ENCODE results near the gene ANKRD36.
"Not testable (repeated sequence)": the region's sequence is repeated elsewhere in the genome, so short reads cannot be mapped to it uniquely, and the experiment has no call there.

Gene ANKRD36

GRCh38 chr2:97113050-97113881 lies at the start of gene ANKRD36:
TSS of gene ANKRD36 (plus strand) at chr2:97113153. CDS start at chr2:97113740, 587 bp downstream.
- peak; percentile 71 to 80 for DNase-seq (ENCODE audit: low read depth in 1 of 2, low spot score in 1 of 2)

DNA sequence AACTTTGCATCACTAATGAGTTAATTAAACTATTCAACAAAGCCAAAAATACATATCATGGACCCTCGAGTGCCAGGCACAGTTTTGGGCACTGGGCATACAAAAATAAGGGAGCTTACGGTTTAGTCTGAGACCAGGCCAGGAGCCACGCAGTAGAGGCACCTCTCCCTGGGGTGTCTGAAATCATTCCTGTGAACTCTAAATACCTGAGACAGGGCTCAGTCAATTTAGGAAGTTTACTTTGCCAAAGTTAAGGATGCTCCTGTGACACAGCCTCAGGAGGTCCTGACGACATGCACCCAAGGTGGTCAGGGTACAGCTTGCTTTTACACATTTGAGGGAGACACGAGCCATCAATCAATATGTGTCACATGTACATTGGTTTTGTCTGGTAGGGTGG lies 46.9 kb upstream of the ANKRD36 start:
- DNase-seq (ENCODE audit: low read depth in 1 of 2, low spot score in 1 of 2), result not testable (repeated sequence)

GRCh38 chr2:97067279-97068004 lies 45.5 kb upstream of the ANKRD36 start:
- no peak for DNase-seq (ENCODE audit: low read depth in 1 of 2, low spot score in 1 of 2)

DNA sequence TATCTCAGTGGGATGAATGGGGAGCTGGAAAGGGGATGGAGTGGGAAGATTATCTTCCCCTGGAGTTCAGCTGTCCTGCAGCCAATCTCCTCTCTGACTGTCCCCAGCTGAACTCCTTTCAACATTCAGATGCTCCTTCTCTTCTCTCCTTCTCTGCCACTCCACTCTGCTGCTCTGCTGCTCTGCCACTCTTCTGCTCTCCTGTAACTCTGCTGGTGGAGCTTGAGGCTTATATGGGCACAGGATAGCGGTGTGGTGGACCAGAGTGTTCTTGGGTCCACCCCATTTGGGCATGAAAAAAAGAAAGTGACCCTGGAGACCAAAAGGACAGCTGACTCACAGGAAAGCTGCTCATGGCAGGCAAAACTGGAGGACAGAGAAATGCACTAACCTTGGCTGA lies 44.9 kb upstream of the ANKRD36 start:
- DNase-seq (ENCODE audit: low read depth in 1 of 2, low spot score in 1 of 2), result no peak

DNA sequence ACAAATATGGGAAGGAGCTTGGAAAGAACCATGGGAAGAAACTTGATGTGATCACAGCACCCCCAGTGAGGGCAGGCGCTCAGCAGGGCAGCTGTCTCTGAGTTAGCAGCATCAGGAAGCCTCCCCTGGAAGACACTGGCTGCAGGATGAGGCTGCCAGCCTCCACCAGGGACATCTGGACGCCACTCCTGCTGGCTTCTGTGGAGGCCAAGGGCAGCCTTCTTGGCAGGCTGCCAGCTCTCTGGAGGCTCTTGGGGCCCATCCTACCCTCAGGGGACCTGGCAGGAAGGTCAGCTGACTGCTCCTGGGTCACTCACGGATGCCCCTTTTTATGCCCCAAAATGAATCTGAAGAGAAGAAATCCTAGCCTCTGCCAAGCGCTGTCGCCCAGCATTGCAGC lies 44.2 kb upstream of the ANKRD36 start:
- DNase-seq (ENCODE audit: low read depth in 1 of 2, low spot score in 1 of 2), result not testable (repeated sequence)

DNA sequence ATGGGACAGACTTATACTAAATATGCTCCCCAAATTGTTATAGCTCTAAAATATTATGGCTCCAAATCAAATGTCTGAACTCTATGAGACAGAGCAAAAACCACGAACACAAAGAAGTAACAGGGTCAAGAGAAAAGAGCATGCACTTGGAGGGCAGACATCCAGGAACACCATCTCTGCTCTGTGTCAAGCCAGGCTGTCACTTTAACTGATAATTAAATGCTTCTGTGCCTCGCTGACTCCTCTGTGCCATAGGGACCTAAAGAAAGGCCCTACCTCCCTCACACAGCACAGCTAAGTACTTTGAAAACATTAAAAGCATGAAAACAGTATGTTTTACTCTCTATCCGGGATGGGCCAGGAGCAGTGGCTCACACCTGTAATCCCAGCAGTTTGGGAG lies 42.0 kb upstream of the ANKRD36 start:
- DNase-seq (ENCODE audit: low read depth in 1 of 2, low spot score in 1 of 2), result not testable (repeated sequence)

- not testable (repeated sequence) for DNase-seq (ENCODE audit: low read depth in 1 of 2, low spot score in 1 of 2)
These were observed 35.7 kb upstream of the ANKRD36 start for GRCh38 chr2:97077213-97077612.

- DNase-seq (ENCODE audit: low read depth in 1 of 2, low spot score in 1 of 2), result not testable (repeated sequence)
These were observed 32.1 kb upstream of the ANKRD36 start for GRCh38 chr2:97080855-97081254.

DNA sequence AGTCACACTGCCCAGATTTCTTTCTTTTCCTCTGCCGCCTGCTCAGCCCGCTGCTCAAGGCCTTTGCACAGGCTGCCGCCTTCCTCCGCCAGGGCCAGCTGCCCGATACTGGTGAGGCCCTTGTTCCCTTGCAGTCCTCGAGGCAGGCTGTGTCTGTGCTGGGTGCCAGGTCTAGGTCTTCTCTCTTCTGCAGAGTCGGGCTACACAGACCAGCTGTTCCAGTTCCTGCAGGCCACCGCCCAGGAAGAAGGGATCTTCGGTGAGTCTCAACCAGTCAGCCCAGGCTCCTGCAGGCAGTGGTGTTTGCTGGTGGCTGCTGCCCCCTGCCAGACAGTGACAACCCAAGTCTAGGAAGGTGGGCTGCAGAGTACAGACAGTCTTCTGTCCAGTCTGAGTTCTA lies 30.7 kb upstream of the ANKRD36 start:
- not testable (repeated sequence) for DNase-seq (ENCODE audit: low read depth in 1 of 2, low spot score in 1 of 2)

DNA sequence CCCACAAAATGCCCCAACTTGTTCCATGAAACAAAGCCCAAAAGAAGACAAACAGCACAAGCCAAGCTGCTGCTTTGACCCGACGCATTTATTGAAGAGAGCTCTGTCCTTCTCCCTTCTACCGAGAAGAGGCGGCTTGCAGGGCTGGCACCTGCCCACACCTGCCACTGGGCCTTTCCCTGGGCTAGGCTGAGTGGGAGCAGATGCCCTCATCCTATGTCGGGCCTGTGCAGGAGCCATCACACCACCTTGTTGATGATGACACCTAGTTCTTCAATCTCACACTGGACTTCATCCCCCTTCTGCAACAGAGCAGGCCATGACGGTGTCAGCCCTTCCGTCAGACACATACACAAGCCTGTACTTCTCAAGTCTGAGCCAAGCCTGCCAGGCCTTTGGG lies 29.4 kb upstream of the ANKRD36 start:
- not testable (repeated sequence) for DNase-seq (ENCODE audit: low read depth in 1 of 2, low spot score in 1 of 2)

DNA sequence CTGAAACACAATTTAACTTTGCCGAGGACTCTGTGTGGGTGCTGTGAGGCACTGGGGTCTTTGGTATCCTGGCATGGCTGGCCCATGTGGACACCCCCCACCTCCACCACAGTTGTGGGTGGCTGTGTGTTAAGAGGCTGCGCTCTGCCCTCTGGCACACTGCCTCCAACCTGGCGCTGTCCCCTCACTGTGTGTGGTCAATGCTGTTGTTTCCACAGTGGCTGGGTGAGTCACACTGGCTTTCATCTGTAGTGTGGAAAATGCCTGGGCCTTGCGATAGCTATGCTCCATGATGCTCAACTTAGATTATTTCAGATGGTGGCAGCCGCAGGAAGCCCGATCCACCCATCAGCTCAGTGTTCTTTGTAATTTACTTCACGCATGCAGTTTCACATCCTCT lies 27.9 kb upstream of the ANKRD36 start:
- DNase-seq (ENCODE audit: low read depth in 1 of 2, low spot score in 1 of 2), result not testable (repeated sequence)

DNA sequence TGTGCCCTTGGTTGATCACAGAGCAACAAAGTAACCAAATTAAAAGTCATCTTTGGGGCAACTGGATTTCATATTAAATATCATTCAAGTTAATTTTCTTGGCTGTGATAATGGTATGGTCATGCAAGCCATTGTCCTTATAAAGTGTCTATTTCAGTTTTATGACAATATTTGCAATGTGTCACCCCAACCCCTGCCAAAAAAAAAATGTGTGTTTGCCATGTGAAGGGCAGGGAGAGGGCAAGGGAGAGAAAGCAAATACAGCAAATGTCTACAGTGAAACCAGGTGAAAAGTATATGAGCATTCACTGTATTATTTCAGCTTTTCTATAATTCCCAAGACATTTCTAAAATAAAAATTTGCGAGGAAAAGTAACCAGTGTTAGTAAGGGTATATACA lies 24.2 kb upstream of the ANKRD36 start:
- DNase-seq (ENCODE audit: low read depth in 1 of 2, low spot score in 1 of 2), result not testable (repeated sequence)

DNA sequence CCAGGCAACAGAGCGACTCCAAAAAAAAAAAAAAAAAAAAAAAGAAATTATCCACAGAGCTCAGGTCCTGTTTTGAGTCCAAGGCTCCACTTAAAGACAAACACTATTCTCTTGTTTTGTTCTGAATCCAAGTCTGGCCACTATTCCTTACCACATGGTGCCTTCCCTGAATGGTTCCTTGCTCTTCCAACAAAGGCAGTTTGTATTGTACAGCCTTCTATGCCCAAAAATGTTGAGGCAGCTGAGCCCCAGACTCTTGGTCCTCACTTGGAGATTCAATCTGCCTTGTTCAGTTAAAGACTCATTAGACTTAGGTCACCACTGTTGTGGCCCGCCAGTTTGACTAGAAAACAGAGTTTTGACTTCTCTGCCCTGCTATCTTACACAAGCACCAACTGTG lies 20.0 kb upstream of the ANKRD36 start:
- DNase-seq (ENCODE audit: low read depth in 1 of 2, low spot score in 1 of 2), result not testable (repeated sequence)

GRCh38 chr2:97093983-97094771 lies 18.8 kb upstream of the ANKRD36 start:
- DNase-seq (ENCODE audit: low read depth in 1 of 2, low spot score in 1 of 2), result not testable (repeated sequence)

DNA sequence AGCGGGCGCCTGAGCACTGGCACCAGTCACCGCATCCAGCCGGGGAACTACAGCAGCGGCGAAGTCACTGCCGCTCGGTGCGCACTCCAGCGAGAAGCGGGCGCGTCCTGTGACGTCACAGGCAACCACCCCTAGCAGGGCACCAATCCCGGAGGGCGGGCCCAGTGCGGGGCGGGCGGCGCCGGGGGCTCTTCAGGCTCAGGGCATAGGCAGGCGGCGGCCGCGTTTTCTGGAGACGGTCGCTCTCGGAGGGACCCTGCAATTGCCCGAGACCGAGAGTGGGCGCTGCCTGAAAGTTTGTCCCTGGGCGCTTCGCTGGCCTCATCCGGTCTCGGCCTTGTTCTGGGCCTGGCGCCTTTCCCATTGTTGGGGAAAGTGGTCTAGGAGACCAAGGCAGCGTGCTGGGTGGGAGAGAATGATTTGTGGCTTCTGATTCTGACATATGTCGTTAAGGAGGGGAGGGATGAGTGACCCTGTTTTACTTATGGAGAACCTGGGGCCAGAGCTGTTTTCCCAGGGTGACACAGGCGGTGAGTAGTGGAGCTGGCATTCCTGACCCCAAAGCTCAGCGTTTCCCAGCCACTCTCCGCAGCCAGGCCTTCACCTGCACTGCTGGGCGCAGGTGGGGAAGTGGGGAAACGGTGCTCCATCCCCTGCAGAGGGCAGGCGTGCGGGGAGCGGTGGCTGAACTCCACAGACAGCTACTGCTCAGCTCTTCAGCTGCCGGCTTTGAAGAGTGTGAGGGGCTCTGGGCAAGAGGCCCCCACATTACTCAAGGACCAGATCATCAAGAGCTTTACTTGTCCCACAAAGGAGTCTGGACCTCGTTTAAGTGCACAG lies 18.0 kb upstream of the ANKRD36 start, which contains the start of gene FAHD2B:
TSS of gene FAHD2B (minus strand) at position 111 of the 840 bp plus-strand sequence. CDS start 3,176 bp downstream, outside the sequence.
- peak; percentile 49 to 70 for DNase-seq (ENCODE audit: low read depth in 1 of 2, low spot score in 1 of 2)

DNA sequence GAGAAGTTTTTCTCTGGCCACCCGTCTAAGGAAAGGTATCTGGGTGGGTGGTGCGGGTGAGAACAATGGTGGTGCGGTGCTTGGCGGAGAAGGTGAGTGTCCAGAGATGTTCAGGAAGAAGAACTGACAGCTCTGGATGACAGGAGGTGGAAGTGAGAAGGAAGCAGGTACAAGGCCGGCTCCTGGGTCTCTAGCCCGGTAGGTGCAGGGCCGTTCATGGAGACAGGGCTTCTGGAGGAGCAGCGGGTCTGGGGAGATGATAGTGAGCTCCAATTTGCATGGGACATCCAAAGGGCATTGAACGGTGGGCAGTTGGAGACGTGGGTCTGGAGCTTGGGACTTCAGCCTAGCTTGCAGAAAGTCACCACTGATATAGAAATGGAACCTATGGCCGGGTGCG lies 17.3 kb upstream of the ANKRD36 start:
- no peak for DNase-seq (ENCODE audit: low read depth in 1 of 2, low spot score in 1 of 2)

DNA sequence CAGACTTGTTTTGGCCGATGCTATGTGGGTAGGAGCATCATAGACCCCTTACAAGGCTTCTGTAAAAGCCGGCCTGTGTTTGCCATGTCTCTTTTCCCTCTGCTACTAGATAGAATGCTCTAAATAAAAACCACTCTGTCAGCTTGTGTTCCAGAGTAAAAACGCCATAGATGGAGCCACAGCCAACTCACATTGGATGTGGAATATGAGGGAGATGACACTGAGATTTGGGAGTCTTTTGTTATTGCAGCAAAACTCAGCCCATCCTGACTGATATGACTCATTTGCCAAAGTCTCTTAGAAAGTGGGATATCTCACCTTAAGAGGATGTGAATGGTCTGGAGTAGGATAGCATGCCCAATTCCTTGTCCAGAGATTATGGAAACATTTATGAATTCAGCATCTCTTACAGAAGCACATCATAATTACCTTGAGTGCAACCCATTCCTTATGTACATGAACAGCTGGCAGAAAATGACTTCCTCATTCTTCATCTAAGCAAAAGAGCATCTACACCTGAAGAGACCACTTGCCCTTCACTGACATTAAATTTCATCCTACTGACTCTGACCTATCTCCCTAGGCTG lies 14.1 kb upstream of the ANKRD36 start:
- DNase-seq (ENCODE audit: low read depth in 1 of 2, low spot score in 1 of 2), result not testable (repeated sequence)

- not testable (repeated sequence) for DNase-seq (ENCODE audit: low read depth in 1 of 2, low spot score in 1 of 2)
These were observed 6.1 kb upstream of the ANKRD36 start for GRCh38 chr2:97106878-97107277.

DNA sequence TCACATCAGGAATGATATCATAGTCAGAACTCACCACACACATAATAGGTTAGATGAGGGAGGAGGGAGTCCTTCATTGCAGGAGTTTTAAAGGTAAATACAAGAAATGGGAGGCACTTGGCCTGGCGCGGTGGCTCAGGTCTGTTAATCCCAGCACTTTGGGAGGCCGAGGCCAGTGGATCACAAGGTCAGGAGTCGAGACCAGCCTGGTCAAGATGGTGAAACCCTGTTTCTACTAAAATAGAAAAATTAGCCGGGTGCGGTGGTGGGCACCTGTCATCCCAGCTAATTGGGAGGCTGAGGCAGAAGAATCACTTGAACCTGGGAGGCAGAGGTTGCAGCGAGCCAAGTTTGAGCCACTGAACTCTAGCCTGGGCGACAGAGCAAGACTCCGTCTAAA lies 1.7 kb upstream of the ANKRD36 start:
- DNase-seq (ENCODE audit: low read depth in 1 of 2, low spot score in 1 of 2), result not testable (repeated sequence)

All from stimulated activated CD4-positive, alpha-beta T cell treated with anti-CD3 and anti-CD28 coated beads, Interleukin-15, amount 100 ng/mL, for 1 hour (primary cell).